Fibroblast of the aortic adventitia (primary cell): ENCODE results near the gene UVRAG. TPM values are rescaled to one million over a fixed set of nuclear protein-coding genes. Genes with fewer than 3 reads are reported as not detected.
"Not testable (repeated sequence)": the region's sequence is repeated elsewhere in the genome, so short reads cannot be mapped to it uniquely, and the experiment has no call there.

Source experiments
- DNase-seq: peaks from one replicate; pipeline ENCODE4 v3.0.0-alpha.2; 2010; ENCODE audit warnings: low read depth
- H3K4me3 ChIP-seq: 2 replicates; pipeline ENCODE4 v1.5.1; 2011; ENCODE audit warnings: low read depth, mild to moderate bottlenecking, control low read depth, low read length, moderate library complexity
- CTCF ChIP-seq: IDR thresholded peaks from 2 replicates; pipeline ENCODE4 v1.5.1; 2011; ENCODE audit warnings: mild to moderate bottlenecking, low read length, control low read depth, inconsistent platforms; ENCODE audit not compliant: insufficient read depth
- total RNA-seq: library from RNA; depleted of rRNA; stranded (reverse); fragments of >200 nt; gene quantifications from 2 replicates; pipeline ENCODE4 v1.2.3, GENCODE V29; 2012; ENCODE audit warnings: low replicate concordance

UVRAG gene
- total RNA-seq, 1 donor: 21.6 TPM

DNA sequence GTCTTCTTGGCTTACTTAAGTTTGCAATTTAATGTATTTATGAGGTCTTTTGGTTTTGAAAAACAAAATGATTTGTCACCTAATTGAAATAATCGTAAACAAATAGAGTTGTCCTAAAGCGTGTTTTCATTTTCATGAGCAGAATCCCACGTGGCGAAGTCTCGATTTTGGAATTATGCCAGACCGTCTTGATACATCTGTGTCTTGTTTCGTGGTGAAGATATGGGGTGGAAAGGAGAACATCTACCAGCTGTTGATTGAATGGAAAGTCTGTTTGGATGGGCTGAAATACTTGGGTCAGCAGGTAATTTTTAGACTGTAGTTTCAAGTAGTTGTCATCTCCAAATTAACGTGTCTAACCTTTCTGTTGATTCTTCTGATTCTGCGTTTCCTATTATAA, 64.7 kb downstream of the UVRAG start:
- TF ChIP-seq CTCF: no peak

DNA sequence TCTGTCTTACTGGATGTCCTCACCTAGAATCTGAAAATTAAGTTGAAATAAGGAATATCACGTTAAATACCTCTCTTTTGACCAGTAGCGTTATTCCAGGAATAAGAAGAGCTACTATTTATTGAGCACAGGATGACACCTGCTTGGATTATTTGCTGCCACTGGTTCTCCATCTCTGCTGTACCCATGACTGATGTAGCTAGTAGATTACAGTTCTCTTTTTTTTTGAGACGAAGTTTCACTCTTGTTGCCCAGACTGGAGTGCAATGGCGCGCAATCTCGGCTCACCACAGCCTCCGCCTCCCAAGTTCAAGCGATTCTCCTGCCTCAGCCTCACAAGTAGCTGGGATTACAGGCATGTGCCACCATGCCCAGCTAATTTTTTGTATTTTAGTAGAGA, 65.3 kb downstream of the UVRAG start:
- not testable (repeated sequence) for H3K4me3 ChIP-seq, DNase-seq

More for the DNA sequence above, 64.7 kb downstream of the UVRAG start:
- no peak overlapping the region for H3K4me3 ChIP-seq
- DNase-seq: no peak

- TF ChIP-seq CTCF: no peak
- no peak overlapping the region for H3K4me3 ChIP-seq
- DNase-seq: no peak
Observed at GRCh38 chr11:75884321-75884720, 69.3 kb downstream of the UVRAG start.

- DNase-seq: no peak
- TF ChIP-seq CTCF: no peak
- no peak overlapping the region for H3K4me3 ChIP-seq
Observed at GRCh38 chr11:75888416-75888815, 73.4 kb downstream of the UVRAG start.

DNA sequence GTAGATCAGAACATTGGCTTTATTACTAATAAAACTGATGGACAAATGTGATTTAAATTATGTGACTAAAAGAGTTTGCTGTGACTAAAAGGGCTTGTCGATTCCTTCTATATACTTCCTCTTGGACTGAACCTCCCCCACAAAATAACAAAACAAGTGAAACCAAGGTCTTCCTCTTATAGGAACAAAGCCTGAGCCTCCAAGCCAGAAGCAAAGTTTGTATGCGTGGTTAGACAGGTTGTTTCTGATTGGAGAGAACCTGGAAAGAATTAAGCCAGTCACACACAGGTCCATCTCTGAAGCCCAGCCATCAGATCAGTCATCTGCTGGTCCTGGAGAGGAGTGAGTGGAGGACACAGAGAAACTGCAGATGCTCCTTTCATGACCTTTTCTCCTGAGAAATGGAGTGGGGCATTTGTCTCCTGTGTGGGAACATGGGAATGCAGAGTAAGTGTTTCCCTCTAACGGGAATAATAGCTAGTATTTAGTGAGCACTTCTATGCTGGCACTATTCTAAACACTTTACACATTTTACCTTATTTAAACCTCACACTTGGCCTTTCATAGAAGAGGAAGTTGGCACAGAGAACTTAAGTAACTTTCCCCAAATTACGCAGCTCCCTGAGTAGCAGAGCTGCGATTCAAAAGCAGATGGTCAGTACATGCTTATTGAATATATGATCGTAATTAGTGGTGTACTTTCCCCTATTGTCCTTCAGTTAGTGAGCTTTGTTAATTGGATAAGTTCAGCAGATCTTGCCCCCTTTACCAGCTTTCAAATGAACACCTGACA, 77.1 kb downstream of the UVRAG start:
- no peak for DNase-seq
- no peak for TF ChIP-seq CTCF
- H3K4me3 ChIP-seq: no peak overlapping the region

DNA sequence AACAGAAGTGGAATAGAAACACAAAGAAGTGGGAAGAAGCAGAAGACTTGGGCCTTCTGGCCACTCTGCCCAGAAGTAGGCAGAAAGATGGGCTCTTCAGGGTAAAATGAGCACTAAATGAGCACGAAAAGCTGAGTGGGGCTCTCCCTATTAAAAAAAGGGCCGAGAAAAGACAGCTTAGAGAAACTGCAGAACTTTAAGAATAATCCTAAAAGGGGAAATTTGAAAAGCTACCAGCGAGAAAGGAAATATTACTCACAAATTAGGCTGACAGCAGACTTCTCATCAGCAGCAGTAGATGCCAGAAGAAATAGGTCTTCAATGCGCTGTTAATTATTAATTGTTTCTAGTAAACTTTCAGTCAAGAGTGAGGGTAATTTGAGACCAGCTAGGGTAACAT, 78.2 kb downstream of the UVRAG start:
- DNase-seq: no peak
- H3K4me3 ChIP-seq: no peak overlapping the region
- TF ChIP-seq CTCF: no peak

- TF ChIP-seq CTCF: no peak
- H3K4me3 ChIP-seq: no peak overlapping the region
- no peak for DNase-seq
Observed at GRCh38 chr11:75894036-75894585, 79.1 kb downstream of the UVRAG start.
